Esophagus (tissue), 2 donors: ENCODE data around the gene KCTD16. TPM values are rescaled to one million over a fixed set of nuclear protein-coding genes. Genes with fewer than 3 reads are reported as not detected.

Experiments used
- H3K27ac ChIP-seq, 2 donors: one replicate each; pipeline ENCODE4 v1.5.1; 2013; ENCODE audit warnings: low read depth in 2 of 2, mild to moderate bottlenecking in 2 of 2, inconsistent platforms in 1 of 2, low read length in 1 of 2, moderate library complexity in 1 of 2
- H3K27me3 ChIP-seq, 2 donors: one replicate each; pipeline ENCODE4 v1.6.1; 2013; ENCODE audit warnings: low read length in 2 of 2, control low read depth in 1 of 2, mild to moderate bottlenecking in 1 of 2; ENCODE audit not compliant: insufficient read depth in 2 of 2, control insufficient read depth in 1 of 2
- H3K36me3 ChIP-seq, 2 donors: one replicate each; pipeline ENCODE4 v1.6.1; 2013; ENCODE audit warnings: low read length in 1 of 2; ENCODE audit not compliant: control insufficient read depth in 2 of 2, insufficient read depth in 2 of 2
- H3K4me1 ChIP-seq, 2 donors: one replicate each; pipeline ENCODE4 v1.6.1; 2013; ENCODE audit warnings: low read length in 1 of 2; ENCODE audit not compliant: control insufficient read depth in 2 of 2, insufficient read depth in 2 of 2
- H3K4me3 ChIP-seq, 2 donors: one replicate each; pipeline ENCODE4 v1.5.1; 2013; ENCODE audit warnings: low read length in 2 of 2, mild to moderate bottlenecking in 2 of 2, low read depth in 1 of 2, moderate library complexity in 1 of 2
- H3K9me3 ChIP-seq, 2 donors: one replicate each; pipeline ENCODE4 v1.6.1; 2013; ENCODE audit warnings: mild to moderate bottlenecking in 2 of 2, low read depth in 1 of 2, low read length in 1 of 2, moderate library complexity in 1 of 2; ENCODE audit not compliant: control insufficient read depth in 2 of 2, insufficient read depth in 1 of 2
- WGBS, 2 donors: extraction: QIAGEN DNeasy Blood & Tissue Kit; methylation state at CpG; one replicate each; pipeline ENCODE4 v1.1.7; 2013; 5-methylcytosine and 5-hydroxymethylcytosine counted together
- polyA plus RNA-seq, 2 donors: library from polyadenylated mRNA; stranded (reverse); fragments of 200-250 nt; gene quantifications; one replicate each; pipeline ENCODE4 v1.2.3, GENCODE V29; 2013
- donor health status: healthy with polysubstance abuse.
- donor health status: Bipolar disorder and iron deficiency.

KCTD16 gene
- polyA plus RNA-seq, 2 donors, result under 0.01 TPM

DNA sequence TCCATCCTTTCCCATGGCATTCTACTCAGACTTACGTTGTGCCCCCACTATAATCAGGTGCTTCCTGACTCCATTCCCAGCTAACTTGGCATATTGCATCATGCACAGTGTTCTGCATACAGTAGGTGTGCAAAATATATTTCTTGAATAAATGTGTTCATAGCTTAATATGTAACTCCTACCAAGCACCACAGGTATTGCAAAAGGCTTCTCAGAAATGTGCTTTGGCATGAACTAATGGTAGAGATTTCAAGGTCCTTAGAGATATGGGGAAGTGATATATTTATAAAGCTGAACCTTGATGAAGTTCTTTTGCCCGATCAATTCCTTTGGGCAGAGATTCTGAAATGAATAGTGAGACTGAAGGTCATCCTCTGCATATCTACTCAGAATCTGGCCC lies 220.4 kb downstream of the KCTD16 start:
- H3K27me3 ChIP-seq, result no peaks in the 10 kb centered on the region
- H3K36me3 ChIP-seq, result no peaks in the 10 kb centered on the region
- H3K9me3 ChIP-seq, result no peaks in the 10 kb centered on the region
- no peak overlapping the region for H3K4me3 ChIP-seq
- no peaks in the 10 kb centered on the region for H3K4me1 ChIP-seq
- H3K27ac ChIP-seq, result no peak overlapping the region
- WGBS, 2 donors, result 77 to 89% methylated on average over 2 of the region's 2 CpGs

GRCh38 chr5:144393641-144394435 lies 223.2 kb downstream of the KCTD16 start:
- Histone ChIP-seq H3K36me3 (no peaks in the 10 kb centered on the region), H3K4me1 (no peaks in the 10 kb centered on the region), H3K9me3 (no peaks in the 10 kb centered on the region), H3K27me3 (no peaks in the 10 kb centered on the region), H3K4me3 (no peak overlapping the region), H3K27ac (no peak overlapping the region)
- 68 to 81% methylated on average over 4 of the region's 4 CpGs for WGBS, 2 donors

- Histone ChIP-seq H3K4me1 (no peaks in the 10 kb centered on the region), H3K9me3 (no peaks in the 10 kb centered on the region), H3K27ac (no peak overlapping the region), H3K4me3 (no peak overlapping the region), H3K36me3 (no peaks in the 10 kb centered on the region), H3K27me3 (no peaks in the 10 kb centered on the region)
- 42 to 57% methylated on average over 1 of the region's 1 CpG for WGBS, 2 donors
Measured at GRCh38 chr5:144395704-144396103, 225.0 kb downstream of the KCTD16 start.

- Histone ChIP-seq H3K9me3 (no peaks in the 10 kb centered on the region), H3K27me3 (no peaks in the 10 kb centered on the region), H3K4me3 (no peak overlapping the region), H3K27ac (no peak overlapping the region), H3K4me1 (no peaks in the 10 kb centered on the region), H3K36me3 (no peaks in the 10 kb centered on the region)
- 87 to 92% methylated on average over 2 of the region's 2 CpGs for WGBS, 2 donors
Measured at GRCh38 chr5:144403058-144403457, 232.4 kb downstream of the KCTD16 start.

GRCh38 chr5:144403817-144404420 lies 233.2 kb downstream of the KCTD16 start:
- 86 to 92% methylated on average over 4 of the region's 4 CpGs for WGBS, 2 donors
- Histone ChIP-seq H3K4me3 (no peak overlapping the region), H3K27ac (no peak overlapping the region), H3K4me1 (no peaks in the 10 kb centered on the region), H3K9me3 (no peaks in the 10 kb centered on the region), H3K27me3 (no peaks in the 10 kb centered on the region), H3K36me3 (no peaks in the 10 kb centered on the region)

- Histone ChIP-seq H3K4me1 (no peaks in the 10 kb centered on the region), H3K9me3 (no peaks in the 10 kb centered on the region), H3K27me3 (no peaks in the 10 kb centered on the region), H3K27ac (no peak overlapping the region), H3K4me3 (no peak overlapping the region), H3K36me3 (no peaks in the 10 kb centered on the region)
- 76 to 79% methylated on average over 1 of the region's 1 CpG for WGBS, 2 donors
Measured at GRCh38 chr5:144404672-144405071, 234.0 kb downstream of the KCTD16 start.

- 58 to 61% methylated on average over 3 of the region's 3 CpGs for WGBS, 2 donors
- H3K27me3 ChIP-seq, result no peaks in the 10 kb centered on the region
Measured at GRCh38 chr5:144405991-144406390, 235.3 kb downstream of the KCTD16 start.

GRCh38 chr5:144406442-144406841 lies 235.8 kb downstream of the KCTD16 start:
- no peaks in the 10 kb centered on the region for H3K4me1 ChIP-seq
- no peak overlapping the region for H3K27ac ChIP-seq
- no peaks in the 10 kb centered on the region for H3K36me3 ChIP-seq
- no peaks in the 10 kb centered on the region for H3K9me3 ChIP-seq
- H3K4me3 ChIP-seq, result no peak overlapping the region
- 72 to 73% methylated on average over 7 of the region's 7 CpGs for WGBS, 2 donors
- no peaks in the 10 kb centered on the region for H3K27me3 ChIP-seq

More at GRCh38 chr5:144405991-144406390, 235.3 kb downstream of the KCTD16 start:
- no peak overlapping the region for H3K4me3 ChIP-seq
- H3K4me1 ChIP-seq, result no peaks in the 10 kb centered on the region
- no peaks in the 10 kb centered on the region for H3K9me3 ChIP-seq
- no peak overlapping the region for H3K27ac ChIP-seq
- H3K36me3 ChIP-seq, result no peaks in the 10 kb centered on the region

DNA sequence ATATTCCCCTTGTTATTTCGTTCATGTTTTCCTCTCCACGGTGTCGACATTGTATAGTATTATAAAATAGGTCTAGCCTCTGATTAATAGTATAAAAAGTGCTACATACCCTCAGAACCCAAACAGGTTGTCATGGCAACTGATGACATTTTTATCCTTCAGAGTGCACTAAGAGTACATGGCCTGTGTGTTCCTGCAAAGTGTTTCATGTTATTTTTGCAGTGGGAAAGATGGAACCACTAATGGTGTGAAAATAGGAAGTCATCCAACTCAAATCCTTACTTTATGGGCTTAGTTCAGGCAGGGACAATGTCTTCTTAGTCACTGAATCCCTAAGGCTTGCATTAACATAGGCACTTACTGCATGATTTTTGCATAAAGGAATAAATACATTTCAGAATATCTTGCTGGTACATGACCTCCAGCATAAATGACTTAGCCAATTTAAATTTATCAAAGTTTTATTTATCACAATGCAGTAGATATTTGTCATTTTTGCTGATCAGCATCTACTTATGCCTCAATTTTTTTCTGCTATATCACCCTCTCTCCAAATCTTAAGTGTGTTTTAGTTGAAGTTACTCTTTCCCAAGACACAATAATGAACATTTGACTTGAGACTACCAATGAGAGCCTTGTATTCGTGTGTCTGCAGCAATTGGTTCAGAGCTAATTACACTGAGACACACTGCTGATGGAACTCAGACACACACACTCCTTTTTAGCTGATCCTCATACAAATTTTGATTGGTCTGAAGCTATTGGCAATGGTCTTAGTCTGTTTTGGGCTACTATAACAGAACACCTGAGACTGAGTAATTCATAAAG lies 243.7 kb downstream of the KCTD16 start:
- Histone ChIP-seq H3K27ac (no peak overlapping the region), H3K9me3 (no peaks in the 10 kb centered on the region)

More for the DNA sequence above, 243.7 kb downstream of the KCTD16 start:
- Histone ChIP-seq H3K36me3 (no peaks in the 10 kb centered on the region), H3K27me3 (no peaks in the 10 kb centered on the region), H3K4me3 (no peak overlapping the region), H3K4me1 (no peaks in the 10 kb centered on the region)
- 52 to 85% methylated on average over 4 of the region's 4 CpGs for WGBS, 2 donors
